PFSK-1 (cell line): ENCODE data around the gene MCTP1.

Experiments
- SIN3A ChIP-seq: IDR thresholded peaks from 2 replicates; pipeline ENCODE4 v1.6.1; 2012; ENCODE audit warnings: mild to moderate bottlenecking, low read length, moderate library complexity, borderline replicate concordance; ENCODE audit not compliant: insufficient read depth
- TAF1 ChIP-seq: IDR thresholded peaks from 2 replicates; pipeline ENCODE4 v1.6.1; 2012; ENCODE audit warnings: low read length, control low read depth, borderline replicate concordance; ENCODE audit not compliant: insufficient read depth
- TF ChIP-seq, protein P1 (sequence below), 2 experiments: IDR thresholded peaks; 2 replicates each; pipeline versions ENCODE4 v1.6.1 to v1.8.0; 2011 to 2012; ENCODE audit warnings: low read depth in 2 of 2, low read length in 2 of 2, control low read depth in 1 of 2, inconsistent platforms in 1 of 2, mild to moderate bottlenecking in 1 of 2, moderate library complexity in 1 of 2; ENCODE audit not compliant: insufficient read depth in 1 of 2

GRCh38 chr5:94911276-94911675 is 373.6 kb downstream of the MCTP1 start:
- TF ChIP-seq SIN3A (no peak), TAF1 (no peak)
- TF ChIP-seq, protein P1, sequence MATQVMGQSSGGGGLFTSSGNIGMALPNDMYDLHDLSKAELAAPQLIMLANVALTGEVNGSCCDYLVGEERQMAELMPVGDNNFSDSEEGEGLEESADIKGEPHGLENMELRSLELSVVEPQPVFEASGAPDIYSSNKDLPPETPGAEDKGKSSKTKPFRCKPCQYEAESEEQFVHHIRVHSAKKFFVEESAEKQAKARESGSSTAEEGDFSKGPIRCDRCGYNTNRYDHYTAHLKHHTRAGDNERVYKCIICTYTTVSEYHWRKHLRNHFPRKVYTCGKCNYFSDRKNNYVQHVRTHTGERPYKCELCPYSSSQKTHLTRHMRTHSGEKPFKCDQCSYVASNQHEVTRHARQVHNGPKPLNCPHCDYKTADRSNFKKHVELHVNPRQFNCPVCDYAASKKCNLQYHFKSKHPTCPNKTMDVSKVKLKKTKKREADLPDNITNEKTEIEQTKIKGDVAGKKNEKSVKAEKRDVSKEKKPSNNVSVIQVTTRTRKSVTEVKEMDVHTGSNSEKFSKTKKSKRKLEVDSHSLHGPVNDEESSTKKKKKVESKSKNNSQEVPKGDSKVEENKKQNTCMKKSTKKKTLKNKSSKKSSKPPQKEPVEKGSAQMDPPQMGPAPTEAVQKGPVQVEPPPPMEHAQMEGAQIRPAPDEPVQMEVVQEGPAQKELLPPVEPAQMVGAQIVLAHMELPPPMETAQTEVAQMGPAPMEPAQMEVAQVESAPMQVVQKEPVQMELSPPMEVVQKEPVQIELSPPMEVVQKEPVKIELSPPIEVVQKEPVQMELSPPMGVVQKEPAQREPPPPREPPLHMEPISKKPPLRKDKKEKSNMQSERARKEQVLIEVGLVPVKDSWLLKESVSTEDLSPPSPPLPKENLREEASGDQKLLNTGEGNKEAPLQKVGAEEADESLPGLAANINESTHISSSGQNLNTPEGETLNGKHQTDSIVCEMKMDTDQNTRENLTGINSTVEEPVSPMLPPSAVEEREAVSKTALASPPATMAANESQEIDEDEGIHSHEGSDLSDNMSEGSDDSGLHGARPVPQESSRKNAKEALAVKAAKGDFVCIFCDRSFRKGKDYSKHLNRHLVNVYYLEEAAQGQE (IDR thresholded peaks at IDR 0.05; ENCODE audit: insufficient read depth in 1 of 2, low read depth in 2 of 2, low read length in 2 of 2): no peak
